Left cardiac atrium (tissue), 4 donors: ENCODE results near the gene MAPK8IP1. TPM values are rescaled to one million over a fixed set of nuclear protein-coding genes. Genes with fewer than 3 reads are reported as not detected.

Experiments used
- ATAC-seq, 2 donors: fragments of 200-7000 bp; cut with Tn5 transposase; one replicate each; pipeline ENCODE4 v1.9.1; 2020; ENCODE audit warnings: mild to moderate bottlenecking in 2 of 2, moderate library complexity in 2 of 2
- DNase-seq: peaks from one replicate; pipeline ENCODE4 v3.0.0-alpha.2; 2020
- intact Hi-C, 2 donors: fragments of 100-400 bp; cut with DNase I; formaldehyde crosslinking; loops; one replicate each; pipeline versions ENCODE4 v1.14.1 to v1.15.1; 2022 to 2023
- total RNA-seq, 2 donors: library from RNA; stranded (reverse); fragmentation: NEBNext Ultra II Directional; extraction: Animal tissue kit (Norgen Biotek cat#: 25700); gene quantifications; one replicate each; pipeline ENCODE4 v1.2.1, GENCODE V29; 2021
- donor health status: DM: no; HTN: yes; CAD: no.
- donor health status: DM: no; HTN: yes; CAD: no; lungs with severe emphysema.
- donor health status: DM: yes; HTN: yes; CAD: no.
- donor health status: Dilated cardiomyopathy.

MAPK8IP1 gene
- total RNA-seq, 2 donors from 2014 or later: 5.0 to 6.9 TPM

DNA sequence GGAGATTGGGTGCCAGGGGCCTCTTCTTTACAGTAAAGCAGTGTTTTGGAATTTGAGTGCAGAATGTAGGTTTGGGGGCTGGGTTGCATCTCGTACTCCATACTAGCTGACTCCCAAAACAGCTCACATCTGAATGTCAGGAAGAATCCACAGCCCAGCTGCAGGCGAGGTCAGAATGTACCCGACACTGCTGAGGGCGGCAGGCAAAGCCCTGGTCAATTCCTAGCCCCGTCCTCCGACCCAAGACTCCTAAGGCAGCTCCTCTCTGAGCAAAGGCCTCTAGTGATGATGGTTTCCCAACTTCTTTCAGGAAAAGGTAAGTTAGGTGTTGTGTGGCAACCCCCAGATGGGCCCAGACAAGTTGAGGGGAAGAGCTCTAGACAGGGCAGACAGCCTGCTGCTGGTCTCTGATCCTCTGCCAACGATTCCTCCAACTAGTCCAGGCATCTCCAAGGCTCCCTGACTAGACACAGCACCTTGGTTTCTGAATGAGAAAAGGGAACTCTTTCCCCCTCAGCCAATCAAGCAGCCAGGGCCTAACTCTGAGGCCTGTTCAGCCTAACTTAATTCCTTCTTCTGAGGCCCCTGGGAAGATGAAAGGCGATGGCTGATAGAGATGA is 45.6 kb downstream of the MAPK8IP1 start:
- no peak for ATAC-seq
- DNase-seq: no peak
- intact Hi-C loops: no loop called here

- intact Hi-C loops: no loop called here
- peak in 1 of 2 donors; percentile 25 for ATAC-seq
- DNase-seq: no peak
These were observed 46.3 kb downstream of the MAPK8IP1 start for GRCh38 chr11:45931739-45932138.

GRCh38 chr11:45932217-45932616 is 46.8 kb downstream of the MAPK8IP1 start:
- intact Hi-C loops: no loop called here
- ATAC-seq (no peak), DNase-seq (no peak)

DNA sequence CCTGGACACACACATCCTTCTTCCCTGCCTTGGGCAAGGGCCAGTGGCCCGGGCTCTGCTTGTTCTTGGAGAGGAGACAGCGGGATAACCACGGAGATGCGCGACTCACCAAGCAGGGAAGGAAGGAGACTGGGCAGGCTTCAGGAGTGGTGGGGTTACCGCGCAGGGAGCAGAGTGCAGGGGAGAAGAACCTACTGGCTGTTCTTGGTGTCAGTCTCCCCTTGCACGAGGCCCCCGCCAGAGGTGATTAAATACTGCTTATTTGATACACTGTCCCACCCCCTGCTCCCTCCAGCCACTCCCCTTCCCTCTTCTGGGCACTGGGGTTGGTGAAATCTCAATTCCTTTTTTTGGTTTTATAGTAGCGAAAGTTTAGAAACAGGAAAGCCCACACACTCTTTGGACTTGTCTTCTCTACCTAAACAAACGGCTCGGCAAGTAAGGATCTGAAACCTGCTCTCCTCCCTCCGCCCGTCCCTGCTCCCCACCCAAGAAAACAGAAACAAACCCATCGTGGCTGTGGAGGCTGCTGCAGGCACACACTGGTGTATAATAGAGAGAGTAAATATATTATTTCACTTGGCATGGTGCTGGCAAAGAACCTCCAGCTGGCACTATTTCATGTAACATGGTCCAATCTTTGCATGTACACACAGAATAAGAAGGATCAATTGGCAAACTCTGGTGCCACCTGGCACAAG is 47.8 kb downstream of the MAPK8IP1 start:
- intact Hi-C loops: no loop called here
- DNase-seq (no peak), ATAC-seq (no peak)

GRCh38 chr11:45933846-45934579 is 48.6 kb downstream of the MAPK8IP1 start:
- ATAC-seq (no peak), DNase-seq (no peak)
- intact Hi-C loops: no loop called here

DNA sequence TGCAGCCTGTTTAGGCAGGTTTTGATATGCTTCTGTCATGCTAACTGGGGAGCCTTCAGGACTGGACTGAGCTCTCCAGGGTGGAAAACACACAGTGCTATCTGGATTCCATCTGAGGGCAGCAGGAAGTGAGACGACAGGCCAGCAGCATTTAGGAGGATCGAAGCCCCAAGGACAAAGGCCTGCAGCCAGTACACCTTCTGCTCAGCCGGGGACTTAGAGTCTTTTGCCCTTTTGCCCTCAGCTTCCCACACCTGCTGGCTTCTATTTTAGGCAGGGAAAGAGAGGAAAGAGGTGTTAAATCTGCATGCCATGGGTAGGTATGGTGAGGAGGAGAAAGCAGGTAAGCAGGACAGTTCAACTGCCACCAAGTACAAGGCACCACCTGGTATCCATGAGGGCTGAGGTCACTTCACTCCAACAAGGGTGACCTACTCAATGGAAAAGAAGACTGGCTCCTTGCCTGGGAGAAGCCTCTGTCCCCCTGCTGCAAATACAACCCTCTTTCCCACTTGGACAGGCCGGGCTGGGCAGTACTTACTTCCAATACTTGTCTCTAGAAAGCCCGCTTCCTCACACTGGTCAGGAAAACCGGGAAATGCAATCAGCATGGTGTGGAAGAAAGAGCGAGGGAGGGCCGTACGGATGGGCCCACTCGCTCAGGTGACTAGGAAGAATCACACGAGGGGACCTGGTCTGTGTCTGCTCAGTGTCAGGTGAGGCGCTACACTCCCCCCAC is 49.3 kb downstream of the MAPK8IP1 start:
- DNase-seq (no peak), ATAC-seq (no peak)
- intact Hi-C loops: no loop called here

- no peak for ATAC-seq
- intact Hi-C loops: no loop called here
- DNase-seq: no peak
These were observed 50.1 kb downstream of the MAPK8IP1 start for GRCh38 chr11:45935349-45936064.

DNA sequence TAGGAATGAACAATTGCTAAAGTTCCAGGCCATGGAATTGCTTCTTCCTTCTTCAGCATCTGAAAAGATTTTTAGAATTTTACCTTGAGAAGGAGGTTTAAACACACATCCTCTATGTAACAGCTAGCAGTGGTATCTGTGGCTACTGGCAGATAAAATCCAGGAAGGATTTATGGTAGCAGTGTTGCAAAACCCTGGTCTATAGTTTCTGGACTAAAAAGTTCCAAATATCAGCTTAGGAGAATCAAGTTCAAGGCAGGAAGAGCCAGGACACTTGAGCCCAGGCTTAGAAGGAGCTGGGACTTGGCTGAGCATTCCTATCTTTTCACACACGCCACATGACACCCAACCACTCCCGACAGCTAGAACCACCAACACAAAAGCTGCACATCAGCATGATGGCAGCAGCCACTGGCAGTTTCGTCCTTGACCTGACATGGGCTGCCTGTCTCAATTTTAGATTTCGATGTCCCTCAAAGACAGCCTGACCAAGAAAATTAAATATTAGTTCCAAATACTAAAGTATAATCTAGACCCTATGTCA is 51.1 kb downstream of the MAPK8IP1 start:
- intact Hi-C loops: no loop called here
- no peak for ATAC-seq
- DNase-seq: no peak

DNA sequence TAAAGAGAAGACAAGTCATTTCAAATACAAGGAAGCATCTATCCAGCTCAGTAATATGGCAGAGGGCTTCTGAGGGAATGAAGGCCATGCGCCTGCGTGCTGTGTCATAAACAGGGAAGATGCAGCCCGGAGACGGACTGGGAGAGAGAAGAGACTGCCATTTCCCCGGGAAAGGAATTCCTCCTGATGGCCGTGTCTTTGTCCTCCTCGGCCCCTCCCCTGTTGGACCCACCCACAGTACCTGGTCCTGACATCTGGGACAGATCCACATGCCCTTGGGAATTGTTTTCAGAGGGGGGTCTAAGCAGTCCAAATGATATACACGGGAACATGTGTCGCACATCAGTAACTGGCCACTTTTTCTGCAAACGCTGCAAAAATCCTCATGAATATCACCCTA is 52.5 kb downstream of the MAPK8IP1 start:
- intact Hi-C loops: no loop called here
- DNase-seq (no peak), ATAC-seq (no peak)

DNA sequence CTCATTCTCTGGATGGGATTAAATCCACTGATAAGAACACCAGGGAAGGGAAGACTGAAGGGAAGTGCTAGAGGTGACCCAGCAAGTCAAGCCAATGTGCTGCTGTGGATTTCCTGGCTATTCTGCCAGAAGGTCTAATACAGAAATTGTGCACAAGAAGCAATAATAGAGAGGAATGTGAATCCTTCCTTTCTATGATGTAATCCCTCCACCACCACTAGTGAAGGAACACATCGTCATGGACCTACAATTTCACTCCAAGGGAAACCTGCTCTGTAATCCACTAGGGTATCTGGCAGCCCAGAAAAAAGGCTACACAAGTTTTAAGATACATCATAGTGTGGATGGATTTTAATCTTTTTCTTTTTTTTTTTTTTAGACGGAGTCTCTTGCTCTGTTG is 54.4 kb downstream of the MAPK8IP1 start:
- ATAC-seq: no peak
- intact Hi-C loops: no loop called here
- DNase-seq: no peak

GRCh38 chr11:45941285-45941684 is 55.8 kb downstream of the MAPK8IP1 start:
- intact Hi-C loops: no loop called here
- ATAC-seq (no peak), DNase-seq (no peak)

- intact Hi-C loops: no loop called here
- DNase-seq (no peak), ATAC-seq (no peak)
These were observed 56.9 kb downstream of the MAPK8IP1 start for GRCh38 chr11:45942381-45942780.

DNA sequence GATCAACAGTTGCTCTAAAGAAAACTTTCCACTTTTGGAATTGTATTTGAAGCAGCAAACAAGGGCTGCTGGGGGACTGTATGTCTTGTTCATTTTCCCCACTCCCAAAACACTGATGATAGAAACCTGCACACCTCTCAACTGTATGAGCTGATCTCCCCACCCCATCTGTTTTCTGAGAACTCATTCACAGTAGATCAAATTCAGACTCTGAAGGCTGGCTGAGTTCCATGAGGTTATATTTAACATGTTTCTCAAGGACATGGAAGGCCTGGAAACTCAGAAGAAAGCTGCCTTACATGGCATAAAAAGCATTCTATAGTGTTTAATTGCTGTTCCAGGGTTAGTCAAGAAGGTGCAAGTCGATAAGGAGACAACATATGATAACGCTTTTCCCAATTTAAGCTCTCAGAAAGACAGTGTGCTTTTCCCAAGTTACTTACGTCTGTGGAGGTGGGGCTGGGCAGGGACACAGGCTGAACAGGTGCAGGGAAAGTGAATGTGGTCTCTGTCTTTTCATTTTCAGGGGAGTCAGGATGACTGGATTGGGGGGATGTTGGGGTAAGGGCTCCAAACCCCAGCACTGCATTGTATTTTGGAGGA is 60.0 kb downstream of the MAPK8IP1 start:
- intact Hi-C loops: loop anchor here in 1 of 2 donors (2.0 kb wide), 1 partner anchor 39 kb away; no protein-coding TSS in a partner anchor
- DNase-seq (no peak), ATAC-seq (no peak)

GRCh38 chr11:45947885-45948284 is 62.4 kb downstream of the MAPK8IP1 start:
- DNase-seq: no peak
- no peak for ATAC-seq
- intact Hi-C loops: no loop called here

DNA sequence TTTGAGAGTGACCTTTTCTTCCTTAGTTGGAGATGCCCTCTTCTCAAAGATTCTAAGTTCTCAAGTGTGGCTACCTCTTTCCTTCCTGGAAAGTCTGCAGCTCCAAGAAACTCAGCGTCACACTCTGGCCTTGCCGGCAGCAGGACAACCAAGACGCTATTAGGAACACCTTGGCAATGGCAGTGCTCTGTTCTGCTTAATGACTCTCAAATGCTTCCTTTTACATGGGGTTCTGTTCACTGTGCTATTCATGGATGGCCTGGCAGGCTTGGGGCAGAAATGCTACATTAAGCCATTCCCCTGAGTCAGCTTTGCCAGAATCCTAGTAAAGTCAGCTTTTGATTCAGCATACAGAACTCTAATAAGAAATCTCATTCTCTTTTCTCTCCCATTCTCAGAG is 62.9 kb downstream of the MAPK8IP1 start:
- DNase-seq (no peak), ATAC-seq (no peak)
- intact Hi-C loops: no loop called here

GRCh38 chr11:45949992-45950407 is 64.5 kb downstream of the MAPK8IP1 start:
- intact Hi-C loops: no loop called here
- no peak for DNase-seq
- no peak for ATAC-seq
